A549 (cell line): ENCODE measurements around the gene SGCD. TPM values are rescaled to one million over a fixed set of nuclear protein-coding genes. Genes with fewer than 3 reads are reported as not detected.

Experiments used
- ATAC-seq, 2 experiments: fragments of 200-7000 bp in 1 of 2; fragments of >200 bp in 1 of 2; cut with Nextera tagmentation in 1 of 2; cut with Tn5 transposase in 1 of 2; 3 replicates each; pipeline versions ENCODE4 v1.8.0 to v1.9.1; 2018 to 2020; ENCODE audit warnings: mild to moderate bottlenecking in 1 of 2, moderate library complexity in 1 of 2
- CTCF ChIA-PET: fragments of 300-600 bp; sonication (Branson Sonifier 250); formaldehyde crosslinking; extraction: SDS; loops from one replicate; lab custom pipeline; 2021; ENCODE audit warnings: antibody characterized with exemption, inconsistent platforms; lab: Yijun Ruan, JAX
- POLR2A ChIA-PET: fragments of 350-600 bp; formaldehyde crosslinking; extraction: SDS; loops from one replicate; lab custom pipeline; 2021; ENCODE audit warnings: antibody characterized with exemption, inconsistent platforms; lab: Yijun Ruan, JAX
- DNase-seq, 2 experiments: peaks; one replicate each; pipeline versions ENCODE4 v3.0.0 to v3.0.0-alpha.2; 2011 to 2016; ENCODE audit warnings: low read depth in 1 of 2, low spot score in 1 of 2
- FAIRE-seq: peaks from 2 replicates; lab custom pipeline; 2011; peaks lifted over from hg19 to GRCh38; lab: Jason Lieb, UNC
- H3K27ac ChIP-seq, 2 experiments: fragments of >200 bp; sonication (Bioruptor Twin); formaldehyde crosslinking; 3 replicates each; pipeline ENCODE4 v1.5.1; 2016 to 2017
- H3K4me1 ChIP-seq: fragments of >200 bp; sonication (Bioruptor Twin); formaldehyde crosslinking; 3 replicates; pipeline ENCODE4 v1.6.1; 2016
- H3K4me2 ChIP-seq: fragments of >200 bp; sonication (Bioruptor Twin); formaldehyde crosslinking; 3 replicates; pipeline ENCODE4 v1.6.1; 2016
- H3K4me3 ChIP-seq: fragments of >200 bp; sonication (Bioruptor Twin); formaldehyde crosslinking; 3 replicates; pipeline ENCODE4 v1.5.1; 2016
- H3K9me3 ChIP-seq: fragments of >200 bp; sonication (Bioruptor Twin); formaldehyde crosslinking; 3 replicates; pipeline ENCODE4 v1.6.1; 2016
- CBX8 ChIP-seq: fragments of 200-600 bp; sonication (generic); IDR thresholded peaks from 2 replicates; pipeline ENCODE4 v1.6.1; 2016
- CHD2 ChIP-seq: fragments of 150-350 bp; IDR thresholded peaks from 2 replicates; pipeline ENCODE4 v1.6.1; 2014; ENCODE audit warnings: low read length; ENCODE audit not compliant: partially characterized antibody
- CHD4 ChIP-seq: fragments of 200-600 bp; sonication (generic); IDR thresholded peaks from 2 replicates; pipeline ENCODE4 v1.6.1; 2016; ENCODE audit warnings: antibody characterized with exemption, mild to moderate bottlenecking, borderline replicate concordance
- EP300 ChIP-seq, 2 experiments: fragments of >200 bp; sonication (Bioruptor Twin); formaldehyde crosslinking; IDR thresholded peaks; 2 replicates in 1 of 2; 3 replicates in 1 of 2; pipeline ENCODE4 v1.6.1; 2016 to 2017
- FOSB ChIP-seq: fragments of 250-450 bp; sonication (Bioruptor Pico); IDR thresholded peaks from 2 replicates; pipeline ENCODE4 v1.5.0; 2020; ENCODE audit warnings: mild to moderate bottlenecking, moderate library complexity
- HOXA7 ChIP-seq: fragments of 250-450 bp; sonication (Bioruptor Pico); IDR thresholded peaks from 2 replicates; pipeline ENCODE4 v1.5.0; 2020; ENCODE audit warnings: mild to moderate bottlenecking, moderate library complexity
- HOXB13 ChIP-seq: fragments of 250-450 bp; sonication (Bioruptor Pico); IDR thresholded peaks from 2 replicates; pipeline ENCODE4 v1.5.0; 2020; ENCODE audit warnings: low read depth, mild to moderate bottlenecking, moderate library complexity
- JUN ChIP-seq, 2 experiments: fragments of >200 bp; sonication (Bioruptor Twin); formaldehyde crosslinking; IDR thresholded peaks; 2 replicates in 1 of 2; 3 replicates in 1 of 2; pipeline ENCODE4 v1.6.1; 2016 to 2017
- KDM1A ChIP-seq: fragments of 200-600 bp; sonication (generic); IDR thresholded peaks from 2 replicates; pipeline ENCODE4 v1.6.1; 2016; ENCODE audit warnings: low read depth, mild to moderate bottlenecking
- NFE2L2 ChIP-seq: fragments of 150-350 bp; conservative IDR thresholded peaks from 2 replicates; pipeline ENCODE4 v1.6.1; 2014; ENCODE audit warnings: low read length
- NPAS2 ChIP-seq: fragments of 250-450 bp; sonication (Bioruptor Pico); IDR thresholded peaks from 2 replicates; pipeline ENCODE4 v1.8.0; 2022; ENCODE audit warnings: mild to moderate bottlenecking, moderate library complexity, borderline replicate concordance
- PHF8 ChIP-seq: fragments of 200-600 bp; sonication (generic); IDR thresholded peaks from 2 replicates; pipeline ENCODE4 v1.6.1; 2016; ENCODE audit warnings: low read depth, mild to moderate bottlenecking, antibody characterized with exemption, moderate library complexity, borderline replicate concordance
- POLR2A ChIP-seq: IDR thresholded peaks from 2 replicates; pipeline ENCODE4 v1.6.1; 2012; ENCODE audit warnings: mild to moderate bottlenecking, low read length
- POLR2AphosphoS2 ChIP-seq: conservative IDR thresholded peaks from 2 replicates; pipeline ENCODE4 v1.6.1; 2012; ENCODE audit warnings: low read length, improper control_type of control experiment, inconsistent platforms
- RFX5 ChIP-seq: fragments of 450-650 bp; IDR thresholded peaks from 2 replicates; pipeline ENCODE4 v1.7.1; 2014; ENCODE audit warnings: antibody characterized with exemption, mild to moderate bottlenecking, moderate library complexity
- ZSCAN20 ChIP-seq: fragments of 250-450 bp; sonication (Bioruptor Pico); IDR thresholded peaks from 2 replicates; pipeline ENCODE4 v1.8.0; 2022; ENCODE audit warnings: mild to moderate bottlenecking, moderate library complexity
- WGBS: methylation state at CpG from one replicate; pipeline ENCODE4 v1.1.6; 2017; ENCODE audit errors: missing lambda C conversion rate; 5-methylcytosine and 5-hydroxymethylcytosine counted together
- polyA plus RNA-seq, 4 experiments: library from polyadenylated mRNA; depleted of rRNA in 3 of 4; stranded (reverse); fragments of >200 nt; fragmentation: RNase III in 1 of 4; extraction: RNeasy Plus Mini Kit Qiagen cat#74134 plus additional on column Dnase treatment in 1 of 4; gene quantifications; 2 replicates in 3 of 4; 3 replicates in 1 of 4; pipeline ENCODE4 v1.2.3, GENCODE V29; 2011 to 2017
- TF ChIP-seq, protein P1 (sequence below): fragments of 250-450 bp; sonication (Bioruptor Pico); IDR thresholded peaks from 2 replicates; pipeline ENCODE4 v1.5.0; 2020; ENCODE audit warnings: low read depth, mild to moderate bottlenecking, moderate library complexity
- TF ChIP-seq, protein P2 (sequence below): fragments of >200 bp; sonication (Bioruptor Twin); formaldehyde crosslinking; IDR thresholded peaks from 2 replicates; pipeline ENCODE4 v1.6.1; 2016
- TF ChIP-seq, protein P3 (sequence below): fragments of 200-600 bp; sonication (generic); IDR thresholded peaks from 2 replicates; pipeline ENCODE4 v1.6.1; 2016; ENCODE audit warnings: antibody characterized with exemption, mild to moderate bottlenecking, moderate library complexity
- TF ChIP-seq, protein P4 (sequence below): fragments of 250-450 bp; sonication (Bioruptor Pico); IDR thresholded peaks from 2 replicates; pipeline ENCODE4 v1.5.0; 2021; ENCODE audit warnings: mild to moderate bottlenecking, moderate library complexity, borderline replicate concordance

The SGCD gene
- polyA plus RNA-seq, 2 of the 4 experiments (the other 2 are of a cell fraction): 7.6 to 10.6 TPM

DNA sequence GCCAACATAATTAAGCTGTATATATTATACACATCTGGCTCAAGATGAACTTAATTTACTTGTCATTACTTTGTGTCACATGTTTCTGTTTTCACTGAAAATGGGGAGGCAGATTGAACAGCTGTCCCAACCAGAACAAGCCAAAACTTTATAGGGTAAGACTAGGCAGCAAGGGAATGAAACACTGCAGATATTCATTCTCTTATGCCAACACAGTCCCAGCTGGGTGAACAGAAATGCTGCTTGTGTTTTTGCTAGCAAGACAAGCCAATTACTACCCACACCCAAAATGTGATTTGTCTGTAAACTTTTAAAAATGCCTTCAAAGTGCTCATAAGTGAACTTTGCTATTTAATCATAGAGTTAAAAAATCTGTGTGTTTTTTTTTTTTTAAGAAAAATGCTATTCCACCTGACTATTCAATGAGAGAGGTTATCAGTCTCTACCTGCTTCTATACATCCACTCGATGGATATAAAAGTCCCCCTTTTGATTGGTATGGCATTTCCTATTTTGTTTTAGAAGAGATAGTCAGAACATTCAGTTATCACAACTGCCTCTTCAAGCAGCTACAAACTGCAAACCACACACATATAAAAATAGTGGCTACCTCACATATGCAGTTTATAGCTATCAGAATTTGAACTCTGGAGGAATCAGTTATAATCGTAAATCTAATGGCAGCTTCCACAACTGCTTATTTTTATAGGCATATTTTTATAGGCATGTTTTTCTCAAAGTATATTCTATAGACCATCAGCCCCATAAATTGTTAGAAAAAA, 431.2 kb downstream of the SGCD start:
- no peak for FAIRE-seq
- Histone ChIP-seq H3K4me1 (0 out of 3 replicates have a peak, but pooled peaks cover 7% of the 10 kb centered on the region), H3K9me3 (no peaks in the 10 kb centered on the region), H3K4me2 (no peak overlapping the region), H3K27ac (no peak overlapping the region), H3K4me3 (no peak overlapping the region)
- WGBS: 48% methylated on average over 2 of the region's 2 CpGs
- CTCF ChIA-PET: no interaction called here
- ATAC-seq: no peak
- POLR2A ChIA-PET: no interaction called here
- DNase-seq: no peak
- TF ChIP-seq FOSB (no peak), JUN (IDR thresholded peaks at IDR 0.05) (no peak), PHF8 (no peak), NPAS2 (CRISPR knock-in tag) (no peak), CHD2 (no peak), CBX8 (no peak), EP300 (IDR thresholded peaks at IDR 0.05) (no peak)
- TF ChIP-seq, protein P1, sequence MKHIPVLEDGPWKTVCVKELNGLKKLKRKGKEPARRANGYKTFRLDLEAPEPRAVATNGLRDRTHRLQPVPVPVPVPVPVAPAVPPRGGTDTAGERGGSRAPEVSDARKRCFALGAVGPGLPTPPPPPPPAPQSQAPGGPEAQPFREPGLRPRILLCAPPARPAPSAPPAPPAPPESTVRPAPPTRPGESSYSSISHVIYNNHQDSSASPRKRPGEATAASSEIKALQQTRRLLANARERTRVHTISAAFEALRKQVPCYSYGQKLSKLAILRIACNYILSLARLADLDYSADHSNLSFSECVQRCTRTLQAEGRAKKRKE (CRISPR knock-in tag): no peak
- TF ChIP-seq, protein P2, sequence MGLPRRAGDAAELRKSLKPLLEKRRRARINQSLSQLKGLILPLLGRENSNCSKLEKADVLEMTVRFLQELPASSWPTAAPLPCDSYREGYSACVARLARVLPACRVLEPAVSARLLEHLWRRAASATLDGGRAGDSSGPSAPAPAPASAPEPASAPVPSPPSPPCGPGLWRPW: no peak
- TF ChIP-seq, protein P3, sequence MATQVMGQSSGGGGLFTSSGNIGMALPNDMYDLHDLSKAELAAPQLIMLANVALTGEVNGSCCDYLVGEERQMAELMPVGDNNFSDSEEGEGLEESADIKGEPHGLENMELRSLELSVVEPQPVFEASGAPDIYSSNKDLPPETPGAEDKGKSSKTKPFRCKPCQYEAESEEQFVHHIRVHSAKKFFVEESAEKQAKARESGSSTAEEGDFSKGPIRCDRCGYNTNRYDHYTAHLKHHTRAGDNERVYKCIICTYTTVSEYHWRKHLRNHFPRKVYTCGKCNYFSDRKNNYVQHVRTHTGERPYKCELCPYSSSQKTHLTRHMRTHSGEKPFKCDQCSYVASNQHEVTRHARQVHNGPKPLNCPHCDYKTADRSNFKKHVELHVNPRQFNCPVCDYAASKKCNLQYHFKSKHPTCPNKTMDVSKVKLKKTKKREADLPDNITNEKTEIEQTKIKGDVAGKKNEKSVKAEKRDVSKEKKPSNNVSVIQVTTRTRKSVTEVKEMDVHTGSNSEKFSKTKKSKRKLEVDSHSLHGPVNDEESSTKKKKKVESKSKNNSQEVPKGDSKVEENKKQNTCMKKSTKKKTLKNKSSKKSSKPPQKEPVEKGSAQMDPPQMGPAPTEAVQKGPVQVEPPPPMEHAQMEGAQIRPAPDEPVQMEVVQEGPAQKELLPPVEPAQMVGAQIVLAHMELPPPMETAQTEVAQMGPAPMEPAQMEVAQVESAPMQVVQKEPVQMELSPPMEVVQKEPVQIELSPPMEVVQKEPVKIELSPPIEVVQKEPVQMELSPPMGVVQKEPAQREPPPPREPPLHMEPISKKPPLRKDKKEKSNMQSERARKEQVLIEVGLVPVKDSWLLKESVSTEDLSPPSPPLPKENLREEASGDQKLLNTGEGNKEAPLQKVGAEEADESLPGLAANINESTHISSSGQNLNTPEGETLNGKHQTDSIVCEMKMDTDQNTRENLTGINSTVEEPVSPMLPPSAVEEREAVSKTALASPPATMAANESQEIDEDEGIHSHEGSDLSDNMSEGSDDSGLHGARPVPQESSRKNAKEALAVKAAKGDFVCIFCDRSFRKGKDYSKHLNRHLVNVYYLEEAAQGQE: no peak

DNA sequence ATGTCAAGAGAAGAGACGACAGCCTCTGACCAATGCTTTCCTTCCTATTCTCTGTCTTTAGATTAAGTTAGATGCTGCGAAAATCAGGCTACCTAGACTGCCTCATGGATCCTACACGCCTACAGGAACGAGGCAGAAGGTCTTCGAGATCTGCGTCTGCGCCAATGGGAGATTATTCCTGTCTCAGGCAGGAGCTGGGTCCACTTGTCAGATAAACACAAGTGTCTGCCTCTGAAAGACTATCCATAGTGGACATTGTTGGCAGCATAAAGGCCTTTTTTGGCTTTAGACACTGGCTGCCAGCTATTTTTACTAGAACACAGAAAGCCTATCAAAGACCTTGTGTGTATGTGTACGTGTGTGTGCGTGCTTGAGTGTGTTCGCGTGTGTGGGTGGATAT, 432.2 kb downstream of the SGCD start:
- H3K9me3 ChIP-seq: no peaks in the 10 kb centered on the region
- no peak for DNase-seq

More for the DNA sequence above, 432.2 kb downstream of the SGCD start:
- H3K4me3 ChIP-seq: no peak overlapping the region
- WGBS: 85% methylated on average over 11 of the region's 11 CpGs
- H3K4me1 ChIP-seq: 0 out of 3 replicates have a peak, but pooled peaks cover 7% of the 10 kb centered on the region
- no peak for FAIRE-seq
- TF ChIP-seq ZSCAN20 (CRISPR knock-in tag): no peak
- no peak for TF ChIP-seq KDM1A
- TF ChIP-seq CHD4: no peak
- no peak for TF ChIP-seq RFX5
- no peak for TF ChIP-seq HOXB13 (CRISPR knock-in tag)
- TF ChIP-seq, protein P4, sequence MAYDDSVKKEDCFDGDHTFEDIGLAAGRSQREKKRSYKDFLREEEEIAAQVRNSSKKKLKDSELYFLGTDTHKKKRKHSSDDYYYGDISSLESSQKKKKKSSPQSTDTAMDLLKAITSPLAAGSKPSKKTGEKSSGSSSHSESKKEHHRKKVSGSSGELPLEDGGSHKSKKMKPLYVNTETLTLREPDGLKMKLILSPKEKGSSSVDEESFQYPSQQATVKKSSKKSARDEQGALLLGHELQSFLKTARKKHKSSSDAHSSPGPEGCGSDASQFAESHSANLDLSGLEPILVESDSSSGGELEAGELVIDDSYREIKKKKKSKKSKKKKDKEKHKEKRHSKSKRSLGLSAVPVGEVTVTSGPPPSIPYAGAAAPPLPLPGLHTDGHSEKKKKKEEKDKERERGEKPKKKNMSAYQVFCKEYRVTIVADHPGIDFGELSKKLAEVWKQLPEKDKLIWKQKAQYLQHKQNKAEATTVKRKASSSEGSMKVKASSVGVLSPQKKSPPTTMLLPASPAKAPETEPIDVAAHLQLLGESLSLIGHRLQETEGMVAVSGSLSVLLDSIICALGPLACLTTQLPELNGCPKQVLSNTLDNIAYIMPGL: no peak
- TF ChIP-seq HOXA7 (CRISPR knock-in tag): no peak
- no peak for TF ChIP-seq POLR2A
- TF ChIP-seq CHD2: no peak
- no peak for TF ChIP-seq NFE2L2
- no peak for TF ChIP-seq POLR2AphosphoS2
- no peak for ATAC-seq
- no peak overlapping the region for H3K4me2 ChIP-seq
- H3K27ac ChIP-seq: no peak overlapping the region
- ChIA-PET POLR2A (no interaction called here), CTCF (interaction anchor here (1.0 kb wide), 1 partner anchor 25 kb away, joined by 3 read pairs; no protein-coding TSS in a partner anchor)
